Hepatic stellate cell (primary cell): ENCODE results near the gene HTRA1.

ENCODE experiments used
- DNase-seq: peaks from one replicate; pipeline ENCODE4 v3.0.0; 2011; ENCODE audit warnings: low spot score

HTRA1 gene

DNA sequence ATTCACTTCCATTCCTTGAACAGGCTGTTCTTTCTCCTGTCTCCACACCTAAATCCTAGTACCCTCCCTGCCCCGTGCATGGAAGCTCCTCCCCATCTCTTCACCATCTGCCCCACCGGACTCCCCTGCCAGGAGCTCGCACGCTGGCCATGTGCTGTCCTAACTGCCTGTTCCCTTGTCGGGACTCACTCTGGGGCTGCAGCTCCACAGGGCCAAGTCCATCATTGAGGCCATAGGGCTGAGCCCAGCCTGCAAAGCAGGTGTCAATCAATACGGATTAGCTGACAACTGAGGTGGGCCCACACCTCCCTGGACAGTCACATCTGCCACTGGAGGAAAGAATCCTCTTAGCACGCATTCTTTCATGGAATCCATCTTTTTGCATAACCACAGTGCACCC is 57.8 kb downstream of the HTRA1 start:
- no peak for DNase-seq

DNA sequence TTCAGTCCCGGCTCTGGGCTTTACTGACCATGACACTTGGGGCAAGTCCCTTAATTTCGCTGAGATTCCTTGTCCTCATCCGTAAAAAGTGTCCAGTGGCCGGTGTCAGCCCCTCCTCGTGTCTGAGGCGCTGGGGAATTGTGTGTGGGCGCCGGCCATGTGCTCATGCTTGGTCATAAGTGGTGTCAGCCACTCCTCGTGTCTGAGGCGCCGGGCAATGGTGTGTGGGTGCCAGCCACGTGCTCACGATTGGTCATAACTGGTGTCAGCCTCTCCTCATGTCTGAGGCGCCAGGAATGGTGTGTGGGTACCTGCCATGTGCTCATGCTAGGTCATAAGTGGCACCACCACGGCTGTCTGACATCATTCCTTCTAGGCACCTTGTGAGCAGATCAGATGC is 58.5 kb downstream of the HTRA1 start:
- no peak for DNase-seq

DNA sequence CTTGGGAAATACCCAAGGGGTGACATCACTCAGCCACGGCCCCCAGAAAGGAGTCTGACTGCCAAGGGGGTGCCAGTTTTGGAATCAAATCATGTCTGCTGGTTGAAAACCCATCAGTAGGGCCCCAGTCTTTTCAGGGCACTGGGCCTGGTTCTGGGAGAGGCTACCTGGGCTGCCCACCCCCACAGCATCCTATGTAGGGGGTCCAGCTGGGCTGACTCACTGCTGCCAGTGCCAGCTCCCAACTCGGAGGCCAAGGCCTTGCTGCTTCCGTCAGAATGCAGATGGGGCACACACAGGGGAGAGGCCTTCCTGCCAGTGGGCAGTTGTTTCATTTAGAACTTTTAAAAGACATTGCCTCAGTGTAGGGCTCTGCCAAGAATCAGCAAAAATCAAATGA is 59.7 kb downstream of the HTRA1 start:
- DNase-seq: no peak

DNA sequence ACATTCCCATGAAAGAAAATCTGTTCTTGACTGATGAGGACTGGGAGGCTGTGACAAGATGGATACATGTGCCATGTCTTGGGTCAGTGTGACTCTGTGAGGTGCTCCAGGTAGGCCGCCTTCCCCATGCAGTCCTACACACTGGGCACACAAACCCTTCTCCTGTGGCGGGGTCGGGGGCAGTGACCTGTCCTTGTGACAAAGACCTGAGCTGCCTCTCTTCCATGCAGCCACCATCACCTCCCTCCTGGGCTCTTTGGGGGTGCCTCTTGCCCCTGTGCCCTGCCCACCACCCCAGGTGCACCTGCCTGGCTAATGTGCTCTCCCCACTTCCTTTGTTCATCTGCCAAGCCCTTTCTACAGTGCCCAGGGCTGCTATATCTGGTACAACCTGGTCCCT is 63.5 kb downstream of the HTRA1 start:
- no peak for DNase-seq

DNA sequence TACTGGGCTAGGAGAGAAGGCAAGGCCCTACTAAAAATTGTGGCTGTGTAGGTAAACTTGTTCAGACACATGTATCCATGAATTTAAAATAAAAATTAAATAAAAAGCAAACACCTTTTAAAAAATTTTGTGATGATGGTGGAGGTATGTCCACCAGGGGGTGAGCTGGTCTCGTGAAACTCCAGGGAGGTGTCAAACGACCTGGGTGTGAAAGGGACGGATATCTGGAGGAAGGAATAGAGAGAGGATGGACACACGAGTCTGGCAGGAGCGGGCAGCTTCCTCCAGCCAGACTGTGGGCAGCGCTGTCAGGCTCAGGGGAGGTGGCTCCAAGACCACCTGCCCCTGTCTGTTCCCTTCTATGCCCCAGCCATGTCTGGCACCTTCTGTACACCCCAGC is 64.4 kb downstream of the HTRA1 start:
- no peak for DNase-seq

DNA sequence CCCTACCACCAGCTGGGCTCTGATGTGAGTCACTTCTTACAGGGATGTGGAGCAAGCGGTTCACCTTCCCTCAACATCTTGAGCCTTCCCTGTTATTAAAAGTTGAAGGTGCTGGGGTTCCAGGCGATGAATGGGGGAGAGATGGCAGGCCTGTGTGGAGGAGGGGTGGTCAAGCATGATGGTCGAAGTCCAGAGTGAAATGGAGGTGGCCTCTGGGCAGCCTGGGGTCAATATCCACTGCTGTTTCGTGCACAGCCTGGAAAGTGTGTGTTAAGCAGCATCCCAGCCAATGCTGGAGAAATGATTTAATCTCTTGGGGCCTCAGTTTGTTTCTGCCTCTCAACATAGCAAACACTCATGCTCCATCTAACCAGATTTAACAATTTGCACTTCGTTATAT is 65.5 kb downstream of the HTRA1 start:
- no peak for DNase-seq

DNA sequence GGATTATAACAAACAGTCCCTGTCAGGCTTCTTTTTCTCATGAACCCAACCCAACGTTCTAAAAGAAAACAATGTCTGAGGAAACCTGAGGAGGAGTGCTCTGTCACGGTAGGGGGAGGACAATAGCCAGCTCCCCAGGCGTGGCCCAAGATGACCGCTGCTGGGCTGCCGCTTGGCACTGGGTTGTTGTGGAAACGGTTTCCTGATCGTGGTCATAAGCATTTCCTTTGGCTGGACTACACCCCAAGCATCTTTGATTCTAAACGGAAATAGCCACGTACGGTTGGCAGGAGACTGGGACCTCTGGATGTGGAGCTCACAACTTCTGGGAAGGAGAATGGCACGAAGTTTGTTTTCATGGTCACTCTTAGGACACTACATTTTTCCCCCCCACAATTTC is 68.8 kb downstream of the HTRA1 start:
- DNase-seq: no peak

DNA sequence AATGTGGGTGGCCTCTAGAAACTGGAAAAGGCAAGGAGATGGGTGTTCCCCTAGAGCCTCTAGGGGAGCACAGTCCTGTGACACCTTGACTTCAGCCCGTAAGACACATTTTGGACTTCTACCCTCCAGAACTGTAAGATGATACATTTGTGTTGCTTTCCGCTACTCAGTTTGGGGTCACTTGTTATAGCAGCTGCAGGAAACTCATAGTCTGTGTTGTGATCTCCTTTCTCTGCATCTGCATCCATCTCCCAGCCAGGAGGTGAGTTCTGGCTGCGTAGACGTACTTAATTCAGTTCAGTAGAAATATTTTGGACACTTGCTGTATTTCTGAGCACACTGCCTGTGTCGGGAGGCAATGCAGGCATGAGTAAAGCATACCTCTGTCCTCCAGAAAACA is 69.9 kb downstream of the HTRA1 start:
- no peak for DNase-seq

DNA sequence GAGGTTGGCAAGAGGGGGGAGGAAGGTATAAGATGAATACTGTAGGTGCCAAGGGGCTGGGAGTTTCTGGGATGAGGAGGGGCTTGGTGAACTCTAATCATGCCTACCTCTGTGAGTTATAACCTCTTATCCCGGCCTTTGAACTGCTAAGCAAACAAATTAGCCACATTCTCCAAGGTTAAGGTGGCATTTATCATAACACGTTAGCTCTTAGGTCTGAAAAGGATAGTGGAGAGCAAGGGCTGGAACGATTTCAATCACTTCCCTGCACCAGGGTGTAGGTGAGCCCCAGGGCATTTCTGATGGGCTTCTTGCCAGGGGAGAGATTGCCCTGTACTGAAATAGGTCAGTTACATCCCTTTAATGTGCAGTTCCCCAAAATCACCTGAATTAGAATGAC is 70.6 kb downstream of the HTRA1 start:
- DNase-seq: no peak

DNA sequence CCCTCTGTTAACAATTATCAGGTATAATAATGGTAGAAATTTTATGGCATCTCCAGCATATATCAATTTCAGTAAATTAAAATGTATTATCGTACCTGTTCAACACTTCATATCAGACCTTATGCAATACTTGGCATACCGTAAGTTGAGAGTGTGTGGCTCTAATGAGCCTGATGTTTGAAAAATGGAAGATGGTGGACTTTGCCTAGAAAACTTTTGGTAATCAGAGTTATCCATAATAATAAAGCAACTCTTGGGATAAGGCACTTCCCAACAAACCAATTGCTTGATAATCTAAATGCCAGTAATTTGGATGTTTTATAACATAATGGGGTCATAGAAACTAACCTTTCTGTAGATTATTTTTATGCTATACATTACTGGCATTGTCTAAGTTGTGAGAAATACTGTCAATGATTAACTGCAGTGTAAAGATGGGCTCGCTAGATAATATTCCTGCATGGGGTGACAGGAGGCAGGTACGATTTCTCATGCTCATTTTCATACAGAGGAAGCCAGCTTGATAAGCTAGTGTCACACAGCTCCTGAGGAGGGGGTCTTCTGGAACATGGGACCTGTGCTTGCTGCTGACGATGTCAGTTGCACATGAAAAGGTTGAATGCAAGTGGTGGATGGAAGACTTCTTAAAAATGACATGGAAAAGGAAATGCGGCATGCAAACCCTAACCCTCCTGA is 71.4 kb downstream of the HTRA1 start:
- DNase-seq: no peak

DNA sequence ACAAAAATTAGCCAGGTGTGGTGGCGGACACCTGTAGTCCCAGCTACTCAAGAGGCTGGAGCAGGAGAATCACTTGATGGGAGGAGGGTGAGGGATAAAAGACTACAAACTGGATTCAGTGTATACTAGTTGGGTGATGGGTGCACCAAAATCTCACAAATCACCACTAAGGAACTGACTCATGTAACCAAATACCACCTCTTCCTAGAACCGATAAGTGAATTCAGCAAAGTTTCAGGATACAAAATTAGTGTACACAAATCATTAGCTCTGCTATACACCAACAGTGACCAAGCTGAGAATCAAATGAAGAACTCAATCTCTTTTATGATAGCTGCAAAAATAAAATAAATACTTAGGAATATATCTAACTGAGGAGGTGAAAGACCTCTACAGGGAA is 76.2 kb downstream of the HTRA1 start:
- DNase-seq: no peak

DNA sequence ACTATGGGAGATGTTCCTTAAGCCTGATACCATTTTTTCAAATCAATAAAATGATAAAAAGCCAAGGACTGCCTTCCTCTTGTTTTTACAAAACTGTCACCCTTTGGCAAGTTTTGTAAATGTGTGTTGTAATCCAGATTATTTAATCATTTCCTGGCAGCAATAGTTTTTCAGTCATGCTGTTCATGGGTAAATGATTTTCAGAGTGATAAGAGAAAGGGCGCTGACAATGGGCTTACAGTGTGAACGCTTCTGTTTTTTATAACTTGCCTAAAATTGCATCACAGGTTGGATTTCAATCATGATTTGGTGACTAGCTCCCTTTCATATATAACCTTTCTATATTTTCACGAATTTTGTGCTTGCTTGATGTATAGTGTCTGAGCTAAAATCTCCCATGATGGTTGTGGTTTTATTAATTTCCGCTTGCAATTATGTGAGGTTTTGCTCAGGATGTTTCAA is 80.2 kb downstream of the HTRA1 start:
- DNase-seq: no peak

DNA sequence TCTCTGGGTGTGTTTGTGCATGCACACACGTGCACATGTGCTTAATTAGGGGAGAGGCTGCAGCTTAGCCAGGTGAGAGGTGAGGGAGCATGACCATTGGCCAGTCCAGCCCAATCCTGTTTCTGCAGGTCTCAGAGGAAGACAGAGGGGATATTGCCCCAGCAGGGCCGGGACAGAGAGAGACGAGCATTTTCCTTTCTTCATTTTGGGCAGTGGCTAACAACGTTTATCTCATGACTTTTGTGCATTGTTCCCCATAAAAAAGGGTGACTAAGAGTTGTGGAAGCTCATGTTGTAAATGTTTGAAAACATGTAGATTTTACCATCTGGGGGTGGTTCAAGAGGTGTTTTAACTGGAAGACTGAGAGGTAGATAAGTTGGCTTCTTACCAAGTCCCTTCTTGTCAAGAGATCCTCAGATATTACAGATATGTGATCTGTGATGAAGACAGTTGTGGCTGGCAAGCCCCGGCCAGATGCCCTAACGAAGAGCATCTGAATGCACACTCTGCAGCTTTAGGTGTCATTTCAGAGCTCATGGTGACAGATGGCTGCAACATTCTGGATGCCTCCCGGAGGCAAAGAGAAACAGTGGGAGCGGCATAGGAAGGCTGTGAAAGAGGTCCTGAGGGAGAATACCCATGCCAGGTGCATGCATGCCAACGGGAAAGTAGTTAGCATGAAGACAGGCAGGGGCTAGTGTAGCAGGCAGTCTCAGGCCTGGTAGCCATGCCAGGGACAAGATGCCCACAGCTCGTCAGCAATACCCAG is 82.5 kb downstream of the HTRA1 start:
- DNase-seq: no peak

DNA sequence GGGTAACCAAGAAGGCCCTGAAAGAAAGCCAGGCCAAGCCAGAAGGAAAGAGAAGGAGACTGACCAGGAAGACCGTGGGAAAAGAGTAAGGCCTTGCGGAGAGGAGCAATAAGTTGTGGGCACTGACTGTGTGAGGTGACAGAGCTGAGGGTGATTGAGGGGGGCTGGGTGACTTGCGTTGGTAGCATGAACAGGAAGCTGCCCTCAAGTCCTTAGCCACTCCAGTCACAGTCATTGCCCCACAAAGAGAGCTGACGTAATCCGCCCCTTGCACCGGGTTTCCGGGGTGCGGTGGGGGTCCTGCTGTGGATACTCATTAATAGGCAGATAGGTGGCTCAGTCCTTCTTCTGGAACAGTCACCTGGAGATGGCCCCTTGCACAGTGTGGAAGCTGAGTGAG is 83.1 kb downstream of the HTRA1 start:
- no peak for DNase-seq

DNA sequence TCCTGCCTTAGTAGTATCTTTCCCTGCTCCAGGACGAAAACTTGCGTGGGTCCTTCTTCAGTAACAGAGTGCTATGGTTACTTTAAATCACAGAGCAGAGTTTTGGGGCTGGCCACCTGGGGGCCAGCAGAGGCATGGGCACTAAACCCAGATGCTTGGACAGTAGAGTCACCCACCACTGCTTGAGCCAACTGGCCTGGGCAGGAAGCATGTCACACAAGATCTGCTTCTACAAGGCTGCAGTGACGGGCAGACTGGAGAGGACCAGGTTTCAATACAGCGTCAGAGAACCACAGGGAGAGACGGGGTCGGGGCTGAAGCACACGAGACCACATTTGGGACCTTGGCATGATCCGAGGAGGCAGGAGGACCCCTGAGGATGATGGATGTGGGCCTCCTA is 84.9 kb downstream of the HTRA1 start:
- no peak for DNase-seq

DNA sequence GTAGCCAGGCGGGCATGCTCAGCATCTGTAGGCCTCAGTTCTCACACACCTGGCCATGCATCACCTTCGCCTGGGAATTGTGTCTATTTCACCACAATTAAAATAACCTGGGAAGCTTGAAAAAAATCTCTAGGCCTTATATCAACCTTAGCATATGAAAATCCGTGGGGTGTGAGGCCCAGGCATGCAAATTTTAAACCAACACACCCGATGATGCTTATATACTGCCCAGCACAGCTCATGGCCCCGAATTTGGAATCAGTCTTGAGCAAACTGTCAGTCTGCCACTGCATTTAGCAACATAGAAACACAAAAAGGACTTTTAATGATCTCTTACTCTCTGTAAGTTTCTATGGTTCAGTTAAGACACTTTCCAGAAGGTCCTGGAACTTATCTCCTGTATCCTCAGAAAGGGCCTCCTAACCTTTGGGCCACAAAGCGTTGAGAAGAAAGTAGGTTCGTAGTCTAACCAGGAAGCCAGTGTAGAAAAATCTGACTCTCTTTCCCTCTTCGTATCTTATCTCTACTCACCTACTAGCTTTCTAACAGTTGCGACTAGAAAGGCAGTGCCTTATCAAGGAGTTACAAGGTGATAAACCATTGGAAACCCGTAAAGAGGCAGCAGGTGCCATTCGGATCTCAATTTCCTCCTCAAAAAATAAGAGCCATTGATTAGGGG is 87.2 kb downstream of the HTRA1 start:
- DNase-seq: no peak

DNA sequence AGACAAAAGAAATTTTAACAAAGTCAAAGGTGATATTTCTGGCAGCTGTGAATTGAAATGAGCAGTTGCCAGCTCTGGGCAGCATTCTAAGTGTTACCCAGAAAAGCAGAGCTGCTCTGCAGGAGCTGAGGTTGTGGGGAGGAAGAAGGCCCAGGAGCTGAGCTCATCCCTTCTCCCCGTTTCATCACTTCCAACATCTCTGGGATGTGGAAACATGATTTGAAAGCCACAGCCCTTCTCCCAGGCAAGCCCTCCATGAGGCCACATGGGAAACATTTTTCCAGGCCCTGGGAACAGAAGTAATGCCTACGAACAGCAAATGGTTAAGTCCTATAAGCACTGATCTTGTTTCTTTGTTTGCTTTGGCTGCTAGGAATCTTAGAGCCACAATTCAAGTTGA is 88.3 kb downstream of the HTRA1 start:
- no peak for DNase-seq

DNA sequence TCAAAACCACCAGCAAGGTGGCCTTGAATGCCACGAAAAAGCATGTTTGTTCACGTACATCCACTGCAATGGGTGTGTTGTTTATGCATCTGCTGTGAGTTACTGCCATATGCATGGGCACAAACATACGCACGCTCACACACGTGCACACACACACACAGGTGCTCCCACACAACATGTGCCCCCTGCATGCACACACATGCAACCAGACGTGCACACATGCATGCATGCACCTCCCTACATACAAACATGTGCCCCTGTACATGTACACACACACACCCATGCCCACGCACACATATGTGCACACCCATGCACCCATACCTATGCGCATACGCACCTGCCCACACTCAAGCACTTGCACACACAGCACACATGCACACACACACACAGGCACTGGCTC is 89.1 kb downstream of the HTRA1 start:
- DNase-seq: no peak

DNA sequence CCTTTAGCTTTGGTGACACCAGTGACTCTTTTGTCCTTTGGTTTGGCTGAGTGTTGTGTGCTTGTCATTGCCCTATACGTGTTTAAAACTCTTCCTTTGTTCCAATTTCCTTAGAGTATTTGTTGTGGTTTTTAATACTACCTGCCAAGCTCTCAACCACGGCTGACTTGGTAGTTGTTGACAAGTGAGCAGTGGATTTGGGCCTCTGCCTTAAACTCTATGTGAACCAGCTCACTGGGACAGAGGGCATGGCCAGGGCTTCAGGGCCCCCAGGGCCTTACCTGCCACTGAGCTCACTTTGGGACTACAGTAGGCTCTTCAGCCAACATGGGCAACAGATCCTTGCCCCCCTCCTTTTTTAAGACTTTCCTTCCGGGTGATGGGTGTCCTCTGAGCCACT is 89.6 kb downstream of the HTRA1 start:
- no peak for DNase-seq

DNA sequence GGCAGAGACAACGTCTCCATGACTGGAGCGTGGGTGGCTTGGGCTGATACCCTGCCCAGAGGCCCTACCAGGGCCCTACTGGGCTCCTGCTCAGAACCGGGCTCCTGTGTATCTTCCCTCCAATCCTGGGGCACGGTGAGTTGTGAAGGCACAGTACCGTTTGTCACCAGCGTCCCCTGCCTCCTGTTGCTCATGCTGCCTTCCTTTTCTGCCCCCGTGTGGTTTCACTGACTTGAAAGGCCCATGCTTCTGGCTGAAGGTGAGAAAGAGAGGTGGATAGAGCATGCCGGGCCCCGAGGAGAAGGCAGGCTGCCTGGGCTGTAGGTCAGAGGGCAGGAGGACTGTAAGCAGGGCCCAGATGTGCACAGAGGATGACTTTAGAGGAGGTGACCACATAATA is 90.1 kb downstream of the HTRA1 start:
- no peak for DNase-seq

DNA sequence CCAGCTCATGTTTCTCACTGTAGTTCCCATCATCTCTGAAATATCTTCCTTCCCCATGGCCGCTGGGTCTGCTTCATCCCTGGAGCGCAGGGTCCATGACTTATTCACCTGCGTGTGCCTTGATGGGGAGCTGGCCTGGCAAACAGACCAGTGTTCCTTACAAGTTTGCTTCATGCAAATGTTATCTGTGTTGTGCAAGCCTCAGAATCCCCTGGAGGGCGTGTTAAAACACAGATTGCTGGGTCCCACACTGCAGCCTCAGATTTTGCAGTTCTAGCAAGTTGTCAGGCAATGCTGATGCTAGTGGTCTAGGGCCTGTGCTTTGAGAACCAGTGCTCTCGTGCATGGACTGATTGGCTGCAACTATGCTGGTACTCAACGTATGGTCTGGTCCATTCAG is 92.0 kb downstream of the HTRA1 start:
- DNase-seq: no peak

DNA sequence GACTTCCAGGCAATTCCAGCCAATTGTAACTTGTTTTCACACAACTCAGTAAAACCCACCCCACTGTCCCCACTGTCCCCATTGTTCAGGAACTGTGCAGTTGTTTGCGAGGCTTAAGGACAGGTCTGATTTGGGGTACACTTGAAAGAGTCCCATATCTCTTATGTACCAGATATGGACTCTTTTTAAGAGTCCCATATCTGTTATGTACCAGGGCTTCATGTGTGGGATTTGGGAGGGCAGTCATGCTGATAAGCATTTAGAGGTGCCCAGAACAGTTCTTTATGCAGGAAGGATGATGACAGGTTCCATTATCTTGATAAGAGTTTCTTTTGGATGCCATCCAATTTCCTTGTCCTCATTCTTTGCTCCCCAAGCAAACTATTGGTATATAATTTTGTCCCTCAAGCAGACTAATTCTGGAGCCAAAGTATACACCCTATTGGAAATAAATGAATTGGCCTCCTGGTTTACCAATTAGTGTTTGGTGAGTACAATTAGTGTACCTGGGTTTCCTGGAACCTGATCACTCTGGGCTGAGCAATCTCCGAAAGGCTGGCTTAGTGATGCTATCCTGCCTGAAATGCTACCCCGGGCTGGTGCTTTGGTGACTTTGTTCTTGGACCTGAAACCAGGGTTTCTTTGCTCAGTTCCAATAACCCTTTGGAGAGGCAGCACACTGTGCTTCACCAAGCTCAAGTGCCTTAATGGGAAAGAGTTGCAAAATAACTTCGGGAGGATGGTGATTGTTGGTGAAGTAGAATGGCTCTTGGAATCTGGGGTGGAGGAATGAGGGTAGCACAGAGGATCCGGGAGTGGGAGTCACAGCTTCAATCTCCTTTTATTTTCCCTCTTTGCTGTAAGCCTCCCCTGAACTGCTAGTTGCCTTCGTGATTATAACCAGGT is 93.0 kb downstream of the HTRA1 start:
- DNase-seq: no peak
